H9 (cell line): ENCODE data around the gene FBN1. TPM values are rescaled to one million over a fixed set of nuclear protein-coding genes. Genes with fewer than 3 reads are reported as not detected.

Experiments used
- DNase-seq: peaks from one replicate; pipeline ENCODE4 v3.0.0-alpha.2; 2017
- H2AFZ ChIP-seq: one replicate; pipeline ENCODE4 v1.6.1; 2013; ENCODE audit warnings: mild to moderate bottlenecking, low read length, control low read depth, moderate library complexity
- H2AK5ac ChIP-seq: 2 replicates; pipeline ENCODE4 v1.6.1; 2013; ENCODE audit warnings: low read length, control low read depth, mixed read lengths; ENCODE audit not compliant: insufficient read length
- H2BK120ac ChIP-seq: one replicate; pipeline ENCODE4 v1.6.1; 2013; ENCODE audit warnings: low read depth, mild to moderate bottlenecking, low read length, control low read depth, inconsistent platforms; ENCODE audit not compliant: poor library complexity, severe bottlenecking
- H2BK12ac ChIP-seq: 2 replicates; pipeline ENCODE4 v1.6.1; 2013; ENCODE audit warnings: low read length, control low read depth, mixed read lengths, low read depth; ENCODE audit not compliant: insufficient read length
- H2BK15ac ChIP-seq: 2 replicates; pipeline ENCODE4 v1.6.1; 2013; ENCODE audit warnings: low read depth, low read length, control low read depth
- H2BK20ac ChIP-seq: one replicate; pipeline ENCODE4 v1.6.1; 2013; ENCODE audit warnings: low read depth, mild to moderate bottlenecking, low read length, control low read depth, inconsistent platforms; ENCODE audit not compliant: poor library complexity, severe bottlenecking
- H2BK5ac ChIP-seq: 2 replicates; pipeline ENCODE4 v1.6.1; 2013; ENCODE audit warnings: low read length, control low read depth, mixed read lengths; ENCODE audit not compliant: insufficient read length
- H3K14ac ChIP-seq: 2 replicates; pipeline ENCODE4 v1.6.1; 2013; ENCODE audit warnings: low read length, control low read depth; ENCODE audit not compliant: insufficient read depth
- H3K18ac ChIP-seq: 2 replicates; pipeline ENCODE4 v1.6.1; 2013; ENCODE audit warnings: low read depth, mild to moderate bottlenecking, mixed read lengths, low read length, control low read depth; ENCODE audit not compliant: insufficient read length
- H3K23ac ChIP-seq: 2 replicates; pipeline ENCODE4 v1.6.1; 2013; ENCODE audit warnings: low read length, control low read depth, mixed read lengths, low read depth; ENCODE audit not compliant: insufficient read length
- H3K23me2 ChIP-seq: 2 replicates; pipeline ENCODE4 v1.6.1; 2013; ENCODE audit warnings: low read depth, mild to moderate bottlenecking, mixed read lengths, low read length, control low read depth; ENCODE audit not compliant: insufficient read length, poor library complexity, severe bottlenecking
- H3K27ac ChIP-seq: 2 replicates; pipeline ENCODE4 v1.5.1; 2013; ENCODE audit warnings: low read length, control low read depth, mixed read lengths, low read depth; ENCODE audit not compliant: insufficient read length
- H3K27me3 ChIP-seq: 2 replicates; pipeline ENCODE4 v1.6.1; 2013; ENCODE audit warnings: low read length, control low read depth, inconsistent platforms; ENCODE audit not compliant: insufficient read depth
- H3K4ac ChIP-seq: 2 replicates; pipeline ENCODE4 v1.6.1; 2013; ENCODE audit warnings: low read depth, mild to moderate bottlenecking, control low read depth, inconsistent platforms, low read length, moderate library complexity
- H3K4me1 ChIP-seq: 2 replicates; pipeline ENCODE4 v1.6.1; 2013; ENCODE audit warnings: low read length, control low read depth, inconsistent platforms; ENCODE audit not compliant: insufficient read depth
- H3K4me2 ChIP-seq: 2 replicates; pipeline ENCODE4 v1.6.1; 2013; ENCODE audit warnings: low read length, control low read depth, mixed read lengths; ENCODE audit not compliant: insufficient read length, insufficient read depth
- H3K56ac ChIP-seq: 2 replicates; pipeline ENCODE4 v1.6.1; 2013; ENCODE audit warnings: low read depth, mild to moderate bottlenecking, mixed read lengths, low read length, control low read depth; ENCODE audit not compliant: insufficient read length
- H3K79me1 ChIP-seq: 2 replicates; pipeline ENCODE4 v1.6.1; 2013; ENCODE audit warnings: low read depth, mild to moderate bottlenecking, moderate library complexity, low read length, control low read depth, inconsistent platforms; ENCODE audit not compliant: insufficient read depth, poor library complexity, severe bottlenecking
- H3K79me2 ChIP-seq: 2 replicates; pipeline ENCODE4 v1.6.1; 2013; ENCODE audit warnings: low read length, control low read depth, inconsistent platforms; ENCODE audit not compliant: insufficient read depth
- H3K9ac ChIP-seq: 2 replicates; pipeline ENCODE4 v1.6.1; 2013; ENCODE audit warnings: low read length, control low read depth, mixed read lengths; ENCODE audit not compliant: insufficient read length; ENCODE audit errors: extremely low read depth
- H3K9me3 ChIP-seq: one replicate; pipeline ENCODE4 v1.6.1; 2013; ENCODE audit warnings: low read depth, low read length, inconsistent platforms; ENCODE audit not compliant: control insufficient read depth
- H3T11ph ChIP-seq: one replicate; pipeline ENCODE4 v1.6.1; 2013; ENCODE audit warnings: mild to moderate bottlenecking, low read length, control low read depth, inconsistent platforms
- H4K20me1 ChIP-seq: one replicate; pipeline ENCODE4 v1.6.1; 2013; ENCODE audit not compliant: control insufficient read depth, insufficient read length, insufficient read depth
- H4K5ac ChIP-seq: 2 replicates; pipeline ENCODE4 v1.6.1; 2013; ENCODE audit warnings: low read depth, mild to moderate bottlenecking, mixed read lengths, low read length, control low read depth; ENCODE audit not compliant: insufficient read length
- H4K8ac ChIP-seq: replicated peaks from 2 replicates; pipeline ENCODE4 v1.6.1; 2013; ENCODE audit warnings: low read length, control low read depth, mixed read lengths, low read depth; ENCODE audit not compliant: insufficient read length
- H4K91ac ChIP-seq: 2 replicates; pipeline ENCODE4 v1.6.1; 2013; ENCODE audit warnings: low read depth, mild to moderate bottlenecking, moderate library complexity, mixed read lengths, low read length, control low read depth; ENCODE audit not compliant: insufficient read length
- H3K27ac Mint-ChIP-seq, 3 experiments: 2 replicates in 2 of 3; 3 replicates in 1 of 3; pipeline ENCODE4 v1.8.0; 2020 to 2021; ENCODE audit warnings: mixed read lengths in 3 of 3, mild to moderate bottlenecking in 1 of 3, moderate library complexity in 1 of 3
- H3K27me3 Mint-ChIP-seq: 2 replicates; pipeline ENCODE4 v1.8.0; 2021; ENCODE audit warnings: low read depth, mild to moderate bottlenecking, moderate library complexity, mixed read lengths
- H3K36me3 Mint-ChIP-seq, 3 experiments: 2 replicates in 2 of 3; 3 replicates in 1 of 3; pipeline ENCODE4 v1.8.0; 2020 to 2021; ENCODE audit warnings: low read depth in 3 of 3, mixed read lengths in 3 of 3; ENCODE audit not compliant: insufficient read depth in 1 of 3
- H3K4me1 Mint-ChIP-seq, 2 experiments: 2 replicates each; pipeline ENCODE4 v1.8.0; 2020; ENCODE audit warnings: mixed read lengths in 2 of 2
- H3K4me3 Mint-ChIP-seq, 2 experiments: 2 replicates in 1 of 2; 3 replicates in 1 of 2; pipeline ENCODE4 v1.8.0; 2020 to 2021; ENCODE audit warnings: mild to moderate bottlenecking in 2 of 2, mixed read lengths in 2 of 2, moderate library complexity in 1 of 2
- H3K9me3 Mint-ChIP-seq, 2 experiments: 2 replicates in 1 of 2; 3 replicates in 1 of 2; pipeline ENCODE4 v1.8.0; 2020; ENCODE audit warnings: mild to moderate bottlenecking in 2 of 2, mixed read lengths in 2 of 2, moderate library complexity in 1 of 2
- WGBS: extraction: QIAGEN DNeasy Blood & Tissue Kit; methylation state at CpG from one replicate; pipeline ENCODE4 v1.1.7; 2013; ENCODE audit warnings: missing lambda C conversion rate, low lambda C conversion rate, mixed read lengths; ENCODE audit not compliant: insufficient read length; ENCODE audit errors: extremely low coverage; 5-methylcytosine and 5-hydroxymethylcytosine counted together
- total RNA-seq: library from RNA; stranded (reverse); gene quantifications from 2 replicates; pipeline ENCODE4 v1.2.1, GENCODE V29; 2021
- TF ChIP-seq, protein P1 (sequence below): fragments of 200-600 bp; sonication (generic); conservative IDR thresholded peaks from 3 replicates; pipeline ENCODE4 v1.8.0; 2021; ENCODE audit warnings: antibody characterized with exemption, mild to moderate bottlenecking

FBN1 gene
- total RNA-seq, 1 experiment from 2014 or later = 3.6 TPM

DNA sequence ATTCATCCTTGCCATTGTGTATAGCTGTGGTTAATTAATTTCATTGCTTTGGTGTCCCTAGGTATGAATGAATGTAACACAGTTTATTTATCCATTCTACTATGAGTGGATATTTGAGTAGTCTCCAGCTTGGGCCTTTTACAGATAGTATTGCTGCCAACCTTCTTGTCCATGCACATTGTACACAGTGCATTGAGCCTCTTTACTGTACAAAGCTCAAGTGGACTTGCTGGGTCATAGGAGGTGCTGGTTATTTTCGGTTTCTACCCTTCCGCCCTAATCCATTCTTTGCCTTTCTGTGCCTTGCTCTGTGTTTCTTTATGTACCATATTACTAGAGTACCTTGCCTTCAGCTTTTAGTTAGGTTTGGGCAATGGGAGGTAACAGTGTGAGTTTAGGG lies 253.6 kb downstream of the FBN1 start:
- WGBS = no CpG with 5 or more reads among the region's 2 CpGs
- Mint-ChIP-seq H3K27ac (no peak overlapping the region), H3K9me3 (no peaks in the 10 kb centered on the region), H3K4me1 (no peaks in the 10 kb centered on the region), H3K4me3 (no peak overlapping the region), H3K36me3 (no peaks in the 10 kb centered on the region), H3K27me3 (no peaks in the 10 kb centered on the region; the same call in 1 of the 2 replicates)
- H3K79me1 ChIP-seq = no peaks in the 10 kb centered on the region
- DNase-seq = no peak
- no peak overlapping the region for H3K14ac ChIP-seq
- no peak overlapping the region for H3K9ac ChIP-seq
- H3K23me2 ChIP-seq = no peaks in the 10 kb centered on the region
- H3K56ac ChIP-seq = no peak overlapping the region
- no peak overlapping the region for H3K27ac ChIP-seq
- H2BK5ac ChIP-seq = no peak overlapping the region
- H3K9me3 ChIP-seq = no peaks in the 10 kb centered on the region
- H2AK5ac ChIP-seq = no peak overlapping the region
- H4K5ac ChIP-seq = no peak overlapping the region
- no peak overlapping the region for H3K4me2 ChIP-seq
- H2BK15ac ChIP-seq = no peak overlapping the region
- no peak overlapping the region for H4K91ac ChIP-seq
- no peak overlapping the region for H3K4ac ChIP-seq
- no peak overlapping the region for H2BK12ac ChIP-seq
- H3K23ac ChIP-seq = no peak overlapping the region
- H2AFZ ChIP-seq = no peak overlapping the region
- H3K79me2 ChIP-seq = no peaks in the 10 kb centered on the region
- H3K4me1 ChIP-seq = no peaks in the 10 kb centered on the region
- H3K27me3 ChIP-seq = no peaks in the 10 kb centered on the region
- H4K8ac ChIP-seq = no peak overlapping the region
- no peak overlapping the region for H2BK20ac ChIP-seq
- no peak overlapping the region for H3T11ph ChIP-seq
- H3K18ac ChIP-seq = no peak overlapping the region
- H4K20me1 ChIP-seq = no peaks in the 10 kb centered on the region
- no peak overlapping the region for H2BK120ac ChIP-seq
- TF ChIP-seq, protein P1, sequence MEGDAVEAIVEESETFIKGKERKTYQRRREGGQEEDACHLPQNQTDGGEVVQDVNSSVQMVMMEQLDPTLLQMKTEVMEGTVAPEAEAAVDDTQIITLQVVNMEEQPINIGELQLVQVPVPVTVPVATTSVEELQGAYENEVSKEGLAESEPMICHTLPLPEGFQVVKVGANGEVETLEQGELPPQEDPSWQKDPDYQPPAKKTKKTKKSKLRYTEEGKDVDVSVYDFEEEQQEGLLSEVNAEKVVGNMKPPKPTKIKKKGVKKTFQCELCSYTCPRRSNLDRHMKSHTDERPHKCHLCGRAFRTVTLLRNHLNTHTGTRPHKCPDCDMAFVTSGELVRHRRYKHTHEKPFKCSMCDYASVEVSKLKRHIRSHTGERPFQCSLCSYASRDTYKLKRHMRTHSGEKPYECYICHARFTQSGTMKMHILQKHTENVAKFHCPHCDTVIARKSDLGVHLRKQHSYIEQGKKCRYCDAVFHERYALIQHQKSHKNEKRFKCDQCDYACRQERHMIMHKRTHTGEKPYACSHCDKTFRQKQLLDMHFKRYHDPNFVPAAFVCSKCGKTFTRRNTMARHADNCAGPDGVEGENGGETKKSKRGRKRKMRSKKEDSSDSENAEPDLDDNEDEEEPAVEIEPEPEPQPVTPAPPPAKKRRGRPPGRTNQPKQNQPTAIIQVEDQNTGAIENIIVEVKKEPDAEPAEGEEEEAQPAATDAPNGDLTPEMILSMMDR = no peak
